ENCODE measurements around the gene PPM1D.

Gene PPM1D

GRCh38 chr17:60618854-60619526 lies 19.0 kb downstream of the PPM1D start:
- no peak for DNase-seq (ENCODE audit: low read depth in 2 of 2)

DNA sequence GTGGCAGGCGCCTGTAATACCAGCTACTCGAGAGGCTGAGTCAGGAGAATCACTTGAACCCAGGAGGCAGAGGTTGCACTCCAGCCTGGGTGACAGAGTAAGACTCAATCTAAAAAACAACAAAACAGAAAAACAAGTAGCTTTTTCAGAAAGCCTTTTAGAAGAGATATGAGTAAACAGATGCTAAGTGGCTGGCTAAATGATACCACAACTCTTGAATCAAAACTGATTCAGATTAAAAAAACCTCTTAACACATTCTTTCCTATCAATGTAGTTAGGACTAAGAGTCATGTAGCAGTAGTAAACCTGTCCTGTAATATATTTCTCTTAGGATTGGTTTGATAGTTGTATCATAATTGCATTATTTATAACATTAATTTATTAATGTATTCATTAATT lies 23.0 kb downstream of the PPM1D start:
- no peak for DNase-seq (ENCODE audit: low read depth in 2 of 2)

DNA sequence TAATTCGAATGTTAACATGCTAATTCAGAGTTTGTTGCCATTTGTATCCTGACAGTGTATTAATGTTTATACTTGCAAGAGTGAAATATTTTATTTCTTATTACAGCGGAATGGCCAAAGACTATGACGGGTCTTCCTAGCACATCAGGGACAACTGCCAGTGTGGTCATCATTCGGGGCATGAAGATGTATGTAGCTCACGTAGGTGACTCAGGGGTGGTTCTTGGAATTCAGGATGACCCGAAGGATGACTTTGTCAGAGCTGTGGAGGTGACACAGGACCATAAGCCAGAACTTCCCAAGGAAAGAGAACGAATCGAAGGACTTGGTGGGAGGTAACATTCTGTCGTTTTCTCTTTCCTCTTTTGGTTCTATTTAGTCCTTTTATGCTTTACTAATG lies 23.4 kb downstream of the PPM1D start:
- DNase-seq (ENCODE audit: low read depth in 2 of 2), result no peak

DNA sequence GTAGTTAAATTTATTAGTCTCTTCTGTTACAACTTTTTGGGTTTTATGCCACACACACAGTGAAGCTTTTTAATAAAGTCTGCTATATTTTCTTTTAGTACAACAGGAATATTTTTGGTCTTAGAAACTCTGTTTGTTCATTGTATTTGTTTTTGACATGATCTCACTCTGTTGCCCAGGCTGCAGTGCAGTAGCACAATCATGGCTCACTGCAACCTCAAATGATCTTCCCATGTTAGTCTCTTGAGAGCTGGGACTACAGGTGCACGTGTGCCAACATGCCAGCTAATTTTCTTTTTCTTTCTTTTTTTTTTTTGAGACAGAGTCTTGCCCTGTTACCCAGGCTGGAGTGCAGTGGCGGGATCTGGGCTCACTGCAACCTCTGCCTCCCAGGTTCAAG lies 27.1 kb downstream of the PPM1D start:
- no peak for DNase-seq (ENCODE audit: low read depth in 2 of 2)

- DNase-seq (ENCODE audit: low read depth in 2 of 2), result no peak
Measured at GRCh38 chr17:60628252-60628889, 28.4 kb downstream of the PPM1D start.

GRCh38 chr17:60629120-60629519 lies 29.1 kb downstream of the PPM1D start:
- DNase-seq (ENCODE audit: low read depth in 2 of 2), result no peak

GRCh38 chr17:60630352-60630751 lies 30.4 kb downstream of the PPM1D start:
- DNase-seq (ENCODE audit: low read depth in 2 of 2), result no peak

GRCh38 chr17:60631119-60631518 lies 31.1 kb downstream of the PPM1D start:
- no peak for DNase-seq (ENCODE audit: low read depth in 2 of 2)

DNA sequence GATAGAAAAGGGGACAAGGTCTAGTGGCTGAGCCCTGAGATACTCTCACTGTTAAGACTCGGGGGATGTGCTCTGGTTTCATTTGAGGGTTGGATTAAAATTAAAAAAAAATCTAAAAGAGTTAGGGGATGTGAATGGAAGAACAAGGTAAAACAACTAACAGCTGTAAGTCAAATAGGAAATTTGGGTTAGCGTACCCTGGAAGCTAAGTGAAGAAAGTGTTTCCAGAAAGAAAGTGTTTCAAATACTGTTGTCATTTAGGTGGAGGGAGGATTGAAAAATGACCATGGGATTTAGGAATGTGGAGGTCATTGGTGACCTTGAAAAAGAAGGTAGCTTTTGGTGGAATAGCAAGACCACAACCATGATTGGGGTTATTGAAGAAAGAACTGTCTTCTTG lies 37.7 kb downstream of the PPM1D start:
- DNase-seq (ENCODE audit: low read depth in 2 of 2), result no peak

GRCh38 chr17:60639019-60639330 lies 39.0 kb downstream of the PPM1D start:
- DNase-seq (ENCODE audit: low read depth in 2 of 2), result no peak

DNA sequence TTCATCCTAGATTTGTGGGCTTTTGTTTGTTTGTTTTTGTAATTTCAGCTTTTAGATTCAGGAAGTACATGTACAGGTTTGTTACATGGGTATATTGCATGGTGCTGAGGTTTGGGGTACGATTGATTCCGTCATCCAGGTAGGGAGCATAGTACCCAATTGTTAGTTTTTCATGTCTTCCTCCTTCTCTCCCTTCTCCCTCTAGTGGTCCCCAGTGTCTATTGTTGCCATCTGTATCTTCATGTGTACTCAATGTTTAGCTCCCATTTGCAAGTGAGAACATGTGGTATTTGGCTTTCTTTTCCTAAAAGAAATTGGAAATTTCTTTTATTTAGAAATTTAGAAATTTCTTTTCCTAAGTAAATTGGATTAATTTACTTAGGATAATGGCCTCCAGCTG lies 40.5 kb downstream of the PPM1D start:
- DNase-seq (ENCODE audit: low read depth in 2 of 2), result no peak

- no peak for DNase-seq (ENCODE audit: low read depth in 2 of 2)
Measured at GRCh38 chr17:60641126-60641525, 41.1 kb downstream of the PPM1D start.

DNA sequence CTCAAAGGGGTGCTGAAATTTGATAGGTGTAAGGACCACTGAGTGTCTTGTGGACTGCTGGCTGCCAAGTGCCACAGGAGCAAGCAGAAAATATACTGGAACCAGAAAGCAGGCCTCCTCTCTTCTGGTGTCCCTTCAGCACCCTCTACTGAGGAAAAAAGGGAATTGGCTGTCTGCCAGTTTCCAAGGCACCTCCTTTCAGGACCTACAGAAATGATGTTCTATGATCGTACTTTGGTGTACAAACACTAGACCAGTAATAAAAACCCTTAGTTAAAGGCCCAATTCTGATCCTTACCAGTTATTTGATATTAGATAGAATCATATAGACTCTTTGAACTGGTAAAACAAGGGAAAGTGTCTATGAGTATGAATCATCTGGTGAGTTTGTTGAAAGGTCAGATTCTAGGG lies 41.8 kb downstream of the PPM1D start:
- peak in 1 of 2 donors; percentile 35 for DNase-seq (ENCODE audit: low read depth in 2 of 2)

DNA sequence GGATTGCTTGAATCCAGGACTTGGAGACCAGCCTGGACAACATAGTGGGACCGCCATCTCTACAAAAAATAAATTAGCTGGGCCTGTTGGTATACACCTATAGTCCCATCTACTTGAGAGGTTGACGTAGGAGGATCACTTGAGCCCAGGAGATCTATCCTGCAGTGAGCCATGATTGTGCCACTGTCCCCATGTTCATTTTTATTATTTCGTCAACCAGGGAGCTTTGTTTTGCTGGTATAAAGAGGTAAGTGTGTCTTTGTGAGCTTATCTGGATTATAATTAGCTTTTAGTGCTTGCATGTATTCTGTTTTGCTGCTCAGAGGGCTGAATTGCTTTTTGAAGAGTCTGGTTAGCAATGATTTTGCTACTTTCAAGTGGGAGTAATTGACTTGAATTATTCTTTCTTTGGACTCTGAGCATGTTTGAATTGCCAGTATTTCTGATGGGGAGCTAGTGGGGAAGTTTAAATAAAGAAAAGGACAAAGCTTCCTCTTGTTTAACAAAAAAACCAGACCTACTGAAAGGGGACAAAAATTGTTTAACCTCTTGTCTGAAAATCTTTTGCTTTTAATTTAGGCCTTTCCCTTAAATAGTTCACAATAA lies 46.0 kb downstream of the PPM1D start:
- DNase-seq (ENCODE audit: low read depth in 2 of 2), result no peak

- DNase-seq (ENCODE audit: low read depth in 2 of 2), result no peak
Measured at GRCh38 chr17:60646701-60647100, 46.7 kb downstream of the PPM1D start.

DNA sequence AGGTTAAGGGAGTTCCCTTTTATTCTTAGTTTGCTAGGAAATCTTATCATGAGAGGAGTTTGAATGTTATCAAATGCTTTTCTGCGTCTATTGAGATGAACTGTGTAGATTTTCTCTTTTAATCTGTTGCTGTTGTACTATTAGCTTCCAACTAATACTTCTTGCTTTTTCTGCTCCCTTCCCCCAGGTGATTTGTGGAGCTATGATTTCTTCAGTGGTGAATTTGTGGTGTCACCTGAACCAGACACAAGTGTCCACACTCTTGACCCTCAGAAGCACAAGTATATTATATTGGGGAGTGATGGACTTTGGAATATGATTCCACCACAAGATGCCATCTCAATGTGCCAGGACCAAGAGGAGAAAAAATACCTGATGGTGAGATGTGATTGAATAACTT lies 47.7 kb downstream of the PPM1D start:
- no peak for DNase-seq (ENCODE audit: low read depth in 2 of 2)

GRCh38 chr17:60652454-60653247 lies 52.7 kb downstream of the PPM1D start:
- DNase-seq (ENCODE audit: low read depth in 2 of 2), result no peak

GRCh38 chr17:60653569-60653968 lies 53.6 kb downstream of the PPM1D start:
- DNase-seq (ENCODE audit: low read depth in 2 of 2), result no peak

GRCh38 chr17:60656499-60656898 lies 56.5 kb downstream of the PPM1D start:
- DNase-seq (ENCODE audit: low read depth in 2 of 2), result no peak

GRCh38 chr17:60659156-60659555 lies 59.2 kb downstream of the PPM1D start:
- DNase-seq (ENCODE audit: low read depth in 2 of 2), result no peak

DNA sequence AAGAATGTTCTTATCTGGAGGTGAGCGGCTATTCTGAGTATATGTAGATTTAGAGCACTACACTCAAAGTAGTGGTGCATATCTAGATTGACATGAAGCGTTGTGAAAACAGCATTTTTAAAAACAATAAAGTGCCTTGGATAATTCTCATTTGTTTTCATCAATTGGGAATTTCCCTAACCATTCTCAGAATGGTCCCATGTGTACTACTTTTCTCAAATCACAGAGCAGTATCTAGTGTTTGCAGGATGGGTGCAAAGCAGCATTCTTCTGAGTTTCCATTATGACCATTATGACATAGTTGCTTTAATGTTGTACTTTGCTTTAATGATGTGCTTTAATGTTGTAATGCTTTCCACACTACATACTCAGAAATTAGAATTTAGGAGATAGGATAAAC lies 61.5 kb downstream of the PPM1D start:
- no peak for DNase-seq (ENCODE audit: low read depth in 2 of 2)

- DNase-seq (ENCODE audit: low read depth in 2 of 2), result no peak
Measured at GRCh38 chr17:60664022-60664421, 64.0 kb downstream of the PPM1D start.

DNA sequence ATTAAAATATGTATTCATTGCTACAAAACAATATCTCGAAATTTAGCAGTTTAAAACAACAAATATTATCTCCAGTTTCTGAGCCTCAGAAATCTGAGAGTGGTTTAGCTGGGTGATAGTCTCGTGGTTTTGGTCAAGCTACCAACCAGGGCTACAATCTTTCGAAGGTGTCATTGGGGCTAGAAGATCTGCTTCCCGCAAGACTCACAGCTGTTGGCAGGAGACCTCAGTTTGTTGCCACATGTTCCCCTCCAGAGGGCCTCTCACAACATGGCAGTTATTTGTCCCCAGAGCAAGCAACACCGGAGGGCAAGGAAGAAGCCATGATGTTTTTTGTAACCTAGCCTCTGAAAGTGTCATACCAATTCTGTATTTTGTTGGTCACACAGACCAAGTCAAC lies 65.6 kb downstream of the PPM1D start:
- no peak for DNase-seq (ENCODE audit: low read depth in 2 of 2)
